ENCODE data around the gene MAN1A1.

- no peak for TF ChIP-seq CTCF (IDR thresholded peaks at IDR 0.05)
- TF ChIP-seq POLR2A (IDR thresholded peaks at IDR 0.05): no peak
These were observed 59.3 kb downstream of the MAN1A1 start for GRCh38 chr6:119290306-119290705.

Data from uterus (tissue), 2 donors.